Progenitor cell of endocrine pancreas (in vitro differentiated cells): Measurements from ENCODE around the gene JHY. TPM values are rescaled to one million over a fixed set of nuclear protein-coding genes. Genes with fewer than 3 reads are reported as not detected.

Experiments
- DNase-seq: peaks from one replicate; pipeline ENCODE4 v3.0.0; 2021; ENCODE audit warnings: low spot score; ENCODE audit not compliant: unreplicated experiment
- H3K27ac Mint-ChIP-seq: 2 replicates; pipeline ENCODE4 v1.8.0; 2021; ENCODE audit warnings: mild to moderate bottlenecking, moderate library complexity, mixed read lengths
- H3K27me3 Mint-ChIP-seq: 2 replicates; pipeline ENCODE4 v1.8.0; 2021; ENCODE audit warnings: mixed read lengths
- H3K36me3 Mint-ChIP-seq: 2 replicates; pipeline ENCODE4 v1.8.0; 2022; ENCODE audit warnings: mixed read lengths; ENCODE audit not compliant: insufficient read depth
- H3K4me1 Mint-ChIP-seq: 2 replicates; pipeline ENCODE4 v1.8.0; 2021; ENCODE audit warnings: low read depth, mixed read lengths
- H3K4me3 Mint-ChIP-seq: 2 replicates; pipeline ENCODE4 v1.8.0; 2021; ENCODE audit warnings: low read depth, mild to moderate bottlenecking, moderate library complexity, mixed read lengths
- H3K9me3 Mint-ChIP-seq: 2 replicates; pipeline ENCODE4 v1.8.0; 2021; ENCODE audit warnings: low read depth, mixed read lengths
- total RNA-seq: library from RNA; stranded (reverse); gene quantifications from 2 replicates; pipeline ENCODE4 v1.2.1, GENCODE V29; 2021
- TF ChIP-seq, protein P1 (sequence below): fragments of 200-600 bp; sonication (generic); IDR thresholded peaks from one replicate; pipeline ENCODE4 v1.5.0; 2021; ENCODE audit warnings: antibody characterized with exemption, mild to moderate bottlenecking; ENCODE audit not compliant: unreplicated experiment

JHY gene
- total RNA-seq, 1 donor from 2014 or later = 3.5 TPM

DNA sequence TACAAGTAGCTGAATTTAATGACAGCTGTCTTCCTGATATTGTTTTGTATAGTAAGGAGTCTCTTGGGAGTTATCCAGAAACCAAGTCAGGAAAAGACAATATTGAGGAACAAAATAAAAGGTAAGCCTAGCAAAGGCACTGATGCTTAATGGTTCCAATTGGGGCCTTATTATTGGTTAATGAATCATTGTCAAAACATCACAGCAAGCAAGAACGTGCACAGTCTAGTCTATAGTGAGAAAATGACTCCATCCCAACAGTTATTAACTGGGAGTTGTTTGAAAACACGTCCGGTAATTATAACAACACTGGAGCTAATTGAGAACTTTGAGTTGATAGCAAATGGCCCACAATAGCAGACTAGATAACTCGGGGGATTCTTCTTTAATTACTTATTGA lies 81.4 kb downstream of the JHY start:
- Mint-ChIP-seq H3K27me3 (peaks cover 54% of the 10 kb centered on the region), H3K4me1 (no peaks in the 10 kb centered on the region), H3K36me3 (no peaks in the 10 kb centered on the region), H3K4me3 (no peak overlapping the region), H3K27ac (no peak overlapping the region), H3K9me3 (peaks cover 3% of the 10 kb centered on the region)
- TF ChIP-seq, protein P1, sequence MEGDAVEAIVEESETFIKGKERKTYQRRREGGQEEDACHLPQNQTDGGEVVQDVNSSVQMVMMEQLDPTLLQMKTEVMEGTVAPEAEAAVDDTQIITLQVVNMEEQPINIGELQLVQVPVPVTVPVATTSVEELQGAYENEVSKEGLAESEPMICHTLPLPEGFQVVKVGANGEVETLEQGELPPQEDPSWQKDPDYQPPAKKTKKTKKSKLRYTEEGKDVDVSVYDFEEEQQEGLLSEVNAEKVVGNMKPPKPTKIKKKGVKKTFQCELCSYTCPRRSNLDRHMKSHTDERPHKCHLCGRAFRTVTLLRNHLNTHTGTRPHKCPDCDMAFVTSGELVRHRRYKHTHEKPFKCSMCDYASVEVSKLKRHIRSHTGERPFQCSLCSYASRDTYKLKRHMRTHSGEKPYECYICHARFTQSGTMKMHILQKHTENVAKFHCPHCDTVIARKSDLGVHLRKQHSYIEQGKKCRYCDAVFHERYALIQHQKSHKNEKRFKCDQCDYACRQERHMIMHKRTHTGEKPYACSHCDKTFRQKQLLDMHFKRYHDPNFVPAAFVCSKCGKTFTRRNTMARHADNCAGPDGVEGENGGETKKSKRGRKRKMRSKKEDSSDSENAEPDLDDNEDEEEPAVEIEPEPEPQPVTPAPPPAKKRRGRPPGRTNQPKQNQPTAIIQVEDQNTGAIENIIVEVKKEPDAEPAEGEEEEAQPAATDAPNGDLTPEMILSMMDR = no peak
- DNase-seq = no peak

DNA sequence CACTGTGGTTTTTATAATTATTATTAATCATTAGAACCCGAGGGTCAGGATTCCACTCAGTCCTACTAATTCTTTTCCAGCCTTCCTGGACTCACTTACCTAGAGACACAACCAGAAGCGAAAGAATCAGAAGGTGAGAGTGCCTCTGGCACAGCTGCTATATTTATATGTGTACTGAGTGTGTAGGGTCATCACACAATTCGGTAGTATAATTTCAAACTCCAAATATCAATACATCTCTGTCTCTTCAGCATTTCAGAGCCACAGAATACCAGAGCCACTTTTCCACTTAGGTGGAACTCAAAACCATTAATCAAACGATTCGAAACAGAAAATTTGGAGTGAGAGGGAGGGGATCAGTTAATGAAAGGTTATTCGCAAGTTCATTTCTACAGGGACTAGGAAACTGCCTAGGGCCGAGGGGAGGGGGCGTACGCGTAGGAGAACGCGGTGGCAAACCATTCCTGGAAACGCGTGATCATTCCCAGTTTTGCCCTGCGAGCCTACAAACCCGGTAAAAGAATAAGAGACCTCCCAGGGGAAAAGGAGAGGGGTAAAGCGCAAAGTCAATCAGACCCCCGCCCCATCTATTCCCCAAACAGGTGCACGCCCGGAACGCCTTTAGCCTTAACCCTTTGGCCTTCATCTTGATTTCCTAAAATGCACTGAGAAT lies 93.6 kb downstream of the JHY start:
- H3K27ac Mint-ChIP-seq = no peak overlapping the region
- peaks cover 90% of the 10 kb centered on the region for H3K27me3 Mint-ChIP-seq
- H3K36me3 Mint-ChIP-seq = peaks cover 2% of the 10 kb centered on the region
- no peak for DNase-seq
- TF ChIP-seq, protein P1 = no peak
- no peak overlapping the region for H3K4me3 Mint-ChIP-seq
- peaks cover 7% of the 10 kb centered on the region for H3K4me1 Mint-ChIP-seq
- no peaks in the 10 kb centered on the region for H3K9me3 Mint-ChIP-seq

DNA sequence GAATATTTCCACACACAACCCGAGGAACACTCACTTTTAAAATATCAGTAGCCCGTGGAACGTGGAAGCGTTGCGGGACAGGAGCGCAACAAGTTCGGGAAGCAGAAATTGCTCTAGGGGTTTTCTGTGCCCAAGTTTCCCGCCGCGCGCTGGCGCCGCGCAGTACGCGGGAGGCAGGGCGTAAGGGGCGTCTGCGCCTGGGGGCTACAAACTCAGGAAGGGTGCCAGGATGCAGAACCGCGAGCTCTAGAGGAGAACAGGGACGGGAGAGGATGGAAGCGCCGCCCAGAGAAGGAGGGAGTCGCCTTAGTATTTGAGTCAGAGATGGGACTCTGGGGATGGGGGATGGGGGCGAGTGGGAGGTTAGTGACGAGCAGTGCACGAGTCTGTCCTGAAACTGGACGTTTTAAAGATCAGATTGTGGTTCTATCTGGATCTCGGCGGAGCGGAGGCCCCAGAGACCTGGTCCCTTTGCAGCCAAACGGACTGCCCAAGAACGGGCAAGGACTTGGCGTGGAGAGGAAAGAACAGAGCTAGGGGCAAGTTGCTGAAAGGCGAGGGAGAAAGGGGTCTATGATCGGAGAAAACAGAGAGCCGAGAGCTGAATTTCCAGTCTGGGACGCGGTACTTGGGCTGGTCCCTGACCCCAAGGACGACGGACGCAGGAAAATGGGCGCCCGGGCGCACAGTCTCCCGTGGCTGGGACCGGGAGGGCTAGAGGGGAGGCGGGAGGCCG lies 94.3 kb downstream of the JHY start:
- peaks cover 7% of the 10 kb centered on the region for H3K4me1 Mint-ChIP-seq
- peaks cover 2% of the 10 kb centered on the region for H3K36me3 Mint-ChIP-seq
- TF ChIP-seq, protein P1 = no peak
- H3K9me3 Mint-ChIP-seq = no peaks in the 10 kb centered on the region
- peak overlapping the region; percentile 59 for H3K4me3 Mint-ChIP-seq
- H3K27me3 Mint-ChIP-seq = peaks cover 96% of the 10 kb centered on the region
- H3K27ac Mint-ChIP-seq = peak overlapping the region; percentile 7
- DNase-seq = no peak

DNA sequence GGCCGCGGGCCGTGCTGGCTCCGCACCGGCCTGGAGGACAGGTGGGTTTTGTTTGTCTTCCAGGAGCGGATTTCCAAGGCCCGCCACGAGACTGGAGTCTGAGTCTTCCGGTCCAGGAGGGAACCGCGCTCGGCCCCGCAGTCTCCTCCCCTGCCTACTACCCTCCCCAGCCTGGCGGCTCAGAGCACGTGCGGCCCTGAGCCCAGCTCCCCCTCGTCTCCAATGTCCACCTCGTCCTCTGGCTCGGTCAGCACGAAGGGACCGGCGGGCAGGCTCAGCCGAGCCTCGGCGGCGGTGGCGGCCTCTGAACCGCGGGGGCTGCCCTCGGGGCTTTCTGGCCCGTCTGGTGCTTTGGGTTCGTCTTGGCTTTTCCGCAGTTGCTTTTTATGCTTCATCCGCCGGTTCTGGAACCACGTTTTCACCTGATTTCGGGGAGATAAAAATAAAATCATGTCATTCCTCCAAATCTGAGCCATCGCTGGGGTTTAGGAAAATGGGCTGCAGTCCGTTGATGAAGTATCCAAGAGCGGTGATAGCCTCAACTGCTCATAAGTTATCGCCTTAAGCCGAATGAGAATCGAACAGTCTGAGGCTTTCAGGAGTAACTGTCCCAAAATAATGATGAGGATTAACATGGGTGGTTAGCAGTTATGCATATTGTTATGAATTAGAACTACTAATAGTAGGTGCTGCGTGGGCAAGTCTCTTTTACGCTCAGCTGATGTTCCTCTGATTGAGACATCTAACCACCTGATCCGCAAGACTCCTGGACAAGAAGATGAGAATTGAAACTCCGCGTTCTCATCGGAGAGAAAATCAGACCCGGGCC lies 95.1 kb downstream of the JHY start:
- TF ChIP-seq, protein P1 = no peak
- peaks cover 98% of the 10 kb centered on the region for H3K27me3 Mint-ChIP-seq
- no peaks in the 10 kb centered on the region for H3K9me3 Mint-ChIP-seq
- peak overlapping the region; percentile 3 for H3K27ac Mint-ChIP-seq
- no peak overlapping the region for H3K4me3 Mint-ChIP-seq
- no peak for DNase-seq
- peaks cover 7% of the 10 kb centered on the region for H3K4me1 Mint-ChIP-seq
- peaks cover 2% of the 10 kb centered on the region for H3K36me3 Mint-ChIP-seq

DNA sequence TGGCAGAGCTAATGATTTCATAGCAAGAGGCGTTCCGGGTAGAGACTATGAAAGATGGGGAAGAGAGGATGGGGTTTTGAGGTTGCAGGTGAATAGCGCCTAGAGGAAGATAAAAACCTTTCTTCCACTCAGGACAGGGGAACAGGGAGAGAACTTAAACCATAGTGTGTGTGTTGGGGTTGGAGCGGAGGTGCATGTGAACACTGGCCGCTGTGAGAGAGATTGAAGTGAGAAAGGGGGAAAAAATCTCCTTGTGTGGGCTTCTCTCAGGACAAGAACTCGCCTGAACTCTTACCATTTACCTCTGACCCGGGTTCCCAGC lies 95.7 kb downstream of the JHY start:
- DNase-seq = no peak
- Mint-ChIP-seq H3K27ac (peak overlapping the region; percentile 3), H3K4me3 (no peak overlapping the region), H3K27me3 (peaks cover 98% of the 10 kb centered on the region), H3K4me1 (peaks cover 7% of the 10 kb centered on the region), H3K36me3 (peaks cover 2% of the 10 kb centered on the region), H3K9me3 (no peaks in the 10 kb centered on the region)
- TF ChIP-seq, protein P1 = no peak
